ENCODE results near the gene IRS1.

IRS1 gene

DNA sequence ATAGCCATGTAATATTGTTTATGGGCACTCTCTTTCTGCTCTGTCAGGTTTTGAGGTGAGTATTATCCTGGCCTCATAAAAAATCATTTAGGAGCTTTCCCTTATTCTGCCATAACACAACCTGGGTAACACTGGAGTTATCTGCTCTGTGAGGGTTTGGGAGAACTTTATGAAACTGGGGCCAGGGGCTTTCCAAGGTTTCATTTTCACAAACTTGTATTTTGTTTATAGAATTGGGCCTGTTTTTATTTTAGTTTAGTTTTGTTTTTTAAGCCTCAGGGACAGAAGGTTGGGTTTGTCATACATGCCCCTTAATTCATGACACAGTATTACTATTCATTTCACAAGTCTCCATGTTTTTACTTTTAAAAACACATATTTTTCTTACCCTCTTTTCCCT, 83.5 kb downstream of the IRS1 start:
- Histone ChIP-seq H3K79me2 (ENCODE audit: insufficient read depth, low read length) (no peaks in the 10 kb centered on the region), H3K4me2 (ENCODE audit: low read depth, low read length, poor library complexity, severe bottlenecking) (no peak overlapping the region), H3K4me3 (ENCODE audit: insufficient read depth, low read length, poor library complexity, severe bottlenecking) (no peak overlapping the region), H3K27ac (ENCODE audit: low read depth, low read length) (no peak overlapping the region), H4K20me1 (ENCODE audit: low read depth, low read length) (no peaks in the 10 kb centered on the region), H3K27me3 (ENCODE audit: low read length) (no peaks in the 10 kb centered on the region), H2AFZ (ENCODE audit: low read depth, low read length, severe bottlenecking) (no peak overlapping the region), H3K9me2 (replicated peaks; ENCODE audit: insufficient read depth, low read length) (no peaks in the 10 kb centered on the region), H3K36me3 (ENCODE audit: low read length) (no peaks in the 10 kb centered on the region), H3K9me3 (ENCODE audit: insufficient read depth, low read length) (no peaks in the 10 kb centered on the region), H3K9ac (ENCODE audit: low read length) (no peak overlapping the region), H3F3A (ENCODE audit: insufficient read depth) (0 out of 2 replicates have a peak, but pooled peaks cover 3% of the 10 kb centered on the region)
- TF ChIP-seq EZH2phosphoT487 (conservative IDR thresholded peaks at IDR 0.05; ENCODE audit: low read length), result no peak
- TF ChIP-seq, protein P1, sequence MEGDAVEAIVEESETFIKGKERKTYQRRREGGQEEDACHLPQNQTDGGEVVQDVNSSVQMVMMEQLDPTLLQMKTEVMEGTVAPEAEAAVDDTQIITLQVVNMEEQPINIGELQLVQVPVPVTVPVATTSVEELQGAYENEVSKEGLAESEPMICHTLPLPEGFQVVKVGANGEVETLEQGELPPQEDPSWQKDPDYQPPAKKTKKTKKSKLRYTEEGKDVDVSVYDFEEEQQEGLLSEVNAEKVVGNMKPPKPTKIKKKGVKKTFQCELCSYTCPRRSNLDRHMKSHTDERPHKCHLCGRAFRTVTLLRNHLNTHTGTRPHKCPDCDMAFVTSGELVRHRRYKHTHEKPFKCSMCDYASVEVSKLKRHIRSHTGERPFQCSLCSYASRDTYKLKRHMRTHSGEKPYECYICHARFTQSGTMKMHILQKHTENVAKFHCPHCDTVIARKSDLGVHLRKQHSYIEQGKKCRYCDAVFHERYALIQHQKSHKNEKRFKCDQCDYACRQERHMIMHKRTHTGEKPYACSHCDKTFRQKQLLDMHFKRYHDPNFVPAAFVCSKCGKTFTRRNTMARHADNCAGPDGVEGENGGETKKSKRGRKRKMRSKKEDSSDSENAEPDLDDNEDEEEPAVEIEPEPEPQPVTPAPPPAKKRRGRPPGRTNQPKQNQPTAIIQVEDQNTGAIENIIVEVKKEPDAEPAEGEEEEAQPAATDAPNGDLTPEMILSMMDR (IDR thresholded peaks at IDR 0.05; ENCODE audit: insufficient read depth, low read length, poor library complexity, severe bottlenecking), result no peak

DNA sequence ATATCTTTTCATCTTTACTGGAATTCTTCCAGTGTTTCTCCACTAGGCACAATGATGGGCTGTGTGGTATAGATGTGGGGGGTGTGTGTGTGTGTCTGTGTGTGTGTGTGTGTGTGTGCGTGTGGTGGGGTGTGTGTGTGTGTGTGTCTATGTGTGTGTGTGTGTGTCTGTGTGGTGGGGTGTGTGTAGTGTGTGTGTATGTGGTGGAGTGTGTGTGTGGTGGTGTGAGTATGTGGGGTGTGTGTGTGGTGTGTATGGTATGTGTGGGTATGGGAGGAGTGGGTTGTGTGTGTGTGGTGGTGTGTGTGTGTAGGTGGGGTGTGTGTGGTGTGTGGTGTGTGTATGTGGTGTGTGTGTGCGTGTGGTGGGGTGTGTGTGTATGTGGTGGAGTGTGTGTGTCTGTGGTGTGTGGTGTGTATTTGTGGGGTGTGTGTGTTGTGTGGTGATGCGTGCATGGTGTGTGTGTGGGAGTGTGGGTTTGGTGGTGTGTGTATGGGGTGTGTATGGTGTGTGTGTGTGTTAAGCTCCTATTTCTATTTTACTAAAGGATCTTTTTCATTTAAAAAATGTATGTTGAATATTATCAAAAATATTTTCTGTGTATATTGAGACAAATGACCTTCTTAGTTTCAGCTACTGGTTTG, 84.2 kb downstream of the IRS1 start:
- Histone ChIP-seq H3K9me2 (replicated peaks; ENCODE audit: insufficient read depth, low read length) (no peaks in the 10 kb centered on the region), H3F3A (ENCODE audit: insufficient read depth) (0 out of 2 replicates have a peak, but pooled peaks cover 3% of the 10 kb centered on the region), H3K4me2 (ENCODE audit: low read depth, low read length, poor library complexity, severe bottlenecking) (no peak overlapping the region), H3K27me3 (ENCODE audit: low read length) (no peaks in the 10 kb centered on the region), H3K9me3 (ENCODE audit: insufficient read depth, low read length) (no peaks in the 10 kb centered on the region), H4K20me1 (ENCODE audit: low read depth, low read length) (no peaks in the 10 kb centered on the region), H3K79me2 (ENCODE audit: insufficient read depth, low read length) (no peaks in the 10 kb centered on the region), H3K9ac (ENCODE audit: low read length) (no peak overlapping the region), H3K4me3 (ENCODE audit: insufficient read depth, low read length, poor library complexity, severe bottlenecking) (no peak overlapping the region), H3K36me3 (ENCODE audit: low read length) (no peaks in the 10 kb centered on the region), H2AFZ (ENCODE audit: low read depth, low read length, severe bottlenecking) (no peak overlapping the region), H3K27ac (ENCODE audit: low read depth, low read length) (no peak overlapping the region)
- TF ChIP-seq EZH2phosphoT487 (conservative IDR thresholded peaks at IDR 0.05; ENCODE audit: low read length), result no peak
- TF ChIP-seq, protein P1 (IDR thresholded peaks at IDR 0.05; ENCODE audit: insufficient read depth, low read length, poor library complexity, severe bottlenecking), result no peak

DNA sequence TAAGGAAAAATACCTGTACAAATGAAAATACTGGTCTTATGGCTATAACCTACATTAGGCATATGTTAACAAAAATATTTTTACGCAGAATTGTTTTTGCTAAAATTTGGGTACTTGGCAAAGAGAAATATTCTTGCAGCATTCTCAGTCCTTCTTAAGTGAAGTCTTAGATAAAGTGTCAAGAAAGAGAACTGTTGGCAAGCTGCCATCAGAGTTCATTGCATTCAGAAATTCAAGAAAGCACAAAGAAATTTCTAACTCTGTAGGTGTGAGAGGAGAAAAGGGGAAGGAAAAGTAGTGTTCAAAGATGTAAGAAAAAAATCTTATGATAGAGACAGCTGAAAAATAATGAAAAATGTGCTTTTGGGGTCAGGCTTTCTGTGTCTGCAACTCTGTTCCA, 86.7 kb downstream of the IRS1 start:
- 0 out of 2 replicates have a peak, but pooled peaks cover 3% of the 10 kb centered on the region for H3F3A ChIP-seq (ENCODE audit: insufficient read depth)
- no peak overlapping the region for H2AFZ ChIP-seq (ENCODE audit: low read depth, low read length, severe bottlenecking)
- H4K20me1 ChIP-seq (ENCODE audit: low read depth, low read length), result no peaks in the 10 kb centered on the region
- no peaks in the 10 kb centered on the region for H3K27me3 ChIP-seq (ENCODE audit: low read length)
- H3K4me3 ChIP-seq (ENCODE audit: insufficient read depth, low read length, poor library complexity, severe bottlenecking), result no peak overlapping the region
- H3K79me2 ChIP-seq (ENCODE audit: insufficient read depth, low read length), result no peaks in the 10 kb centered on the region
- TF ChIP-seq EZH2phosphoT487 (conservative IDR thresholded peaks at IDR 0.05; ENCODE audit: low read length), result no peak
- TF ChIP-seq, protein P1 (IDR thresholded peaks at IDR 0.05; ENCODE audit: insufficient read depth, low read length, poor library complexity, severe bottlenecking), result no peak
- H3K4me2 ChIP-seq (ENCODE audit: low read depth, low read length, poor library complexity, severe bottlenecking), result no peak overlapping the region
- no peak overlapping the region for H3K27ac ChIP-seq (ENCODE audit: low read depth, low read length)
- H3K36me3 ChIP-seq (ENCODE audit: low read length), result no peaks in the 10 kb centered on the region
- H3K9ac ChIP-seq (ENCODE audit: low read length), result no peak overlapping the region
- H3K9me3 ChIP-seq (ENCODE audit: insufficient read depth, low read length), result no peaks in the 10 kb centered on the region
- no peaks in the 10 kb centered on the region for H3K9me2 ChIP-seq (replicated peaks; ENCODE audit: insufficient read depth, low read length)

Data from SU-DHL-6 (cell line).